DMS53 (cell line): ENCODE results near the gene GPR137B.

Source experiments
- DNase-seq: peaks from one replicate; lab custom pipeline; 2025; lab: John Stamatoyannopoulos, UW

GPR137B gene

GRCh38 chr1:236201786-236202185, 59.4 kb downstream of the GPR137B start:
- DNase-seq, result no peak

- no peak for DNase-seq
Observed at GRCh38 chr1:236204039-236204438, 61.7 kb downstream of the GPR137B start.

GRCh38 chr1:236204656-236205055, 62.3 kb downstream of the GPR137B start:
- DNase-seq, result no peak

- peak; percentile 86 for DNase-seq
Observed at GRCh38 chr1:236206548-236206947, 64.2 kb downstream of the GPR137B start.

- DNase-seq, result peak; percentile 25
Observed at GRCh38 chr1:236207121-236207520, 64.8 kb downstream of the GPR137B start.

- no peak for DNase-seq
Observed at GRCh38 chr1:236207569-236207968, 65.2 kb downstream of the GPR137B start.

GRCh38 chr1:236209185-236209584, 66.8 kb downstream of the GPR137B start:
- DNase-seq, result no peak

- no peak for DNase-seq
Observed at GRCh38 chr1:236209713-236210112, 67.4 kb downstream of the GPR137B start.

- DNase-seq, result no peak
Observed at GRCh38 chr1:236211815-236212214, 69.5 kb downstream of the GPR137B start.

GRCh38 chr1:236213534-236213933, 71.2 kb downstream of the GPR137B start:
- DNase-seq, result no peak

- no peak for DNase-seq
Observed at GRCh38 chr1:236214761-236215160, 72.4 kb downstream of the GPR137B start.

- DNase-seq, result no peak
Observed at GRCh38 chr1:236220473-236220872, 78.1 kb downstream of the GPR137B start.

- no peak for DNase-seq
Observed at GRCh38 chr1:236222632-236223031, 80.3 kb downstream of the GPR137B start.

- DNase-seq, result no peak
Observed at GRCh38 chr1:236228411-236228810, 86.1 kb downstream of the GPR137B start.

GRCh38 chr1:236235116-236235515, 92.8 kb downstream of the GPR137B start:
- no peak for DNase-seq

- DNase-seq, result no peak
Observed at GRCh38 chr1:236239092-236239585, 96.8 kb downstream of the GPR137B start.

GRCh38 chr1:236240675-236241074, 98.3 kb downstream of the GPR137B start:
- no peak for DNase-seq

- DNase-seq, result no peak
Observed at GRCh38 chr1:236242568-236242967, 100.2 kb downstream of the GPR137B start.

GRCh38 chr1:236247286-236247685, 104.9 kb downstream of the GPR137B start:
- no peak for DNase-seq

- no peak for DNase-seq
Observed at GRCh38 chr1:236251587-236251986, 109.2 kb downstream of the GPR137B start.

GRCh38 chr1:236253119-236253518, 110.8 kb downstream of the GPR137B start:
- no peak for DNase-seq

GRCh38 chr1:236253918-236254637, 111.7 kb downstream of the GPR137B start:
- DNase-seq, result no peak

GRCh38 chr1:236257216-236257615, 114.9 kb downstream of the GPR137B start:
- no peak for DNase-seq

- no peak for DNase-seq
Observed at GRCh38 chr1:236258114-236258622, 115.8 kb downstream of the GPR137B start.
